Kidney (tissue), 14 donors: ENCODE results near the gene THBS2. TPM values are rescaled to one million over a fixed set of nuclear protein-coding genes. Genes with fewer than 3 reads are reported as not detected.
A peak's percentile ranks its signal among the peaks of the same experiment; 100 is the strongest.

Experiments used
- DNase-seq, 5 donors: peaks; one replicate each; pipeline ENCODE4 v3.0.0-alpha.2; 2013 to 2020
- FAIRE-seq: peaks from 2 replicates; lab custom pipeline; 2012; peaks lifted over from hg19 to GRCh38; lab: Jason Lieb, UNC
- H3K27ac ChIP-seq, 2 donors: one replicate each; pipeline ENCODE4 v1.7.0; 2013; ENCODE audit warnings: low read depth in 2 of 2, low read length in 2 of 2, inconsistent platforms in 1 of 2
- H3K27me3 ChIP-seq: one replicate; pipeline ENCODE4 v1.7.1; 2013; ENCODE audit warnings: low read length, inconsistent platforms; ENCODE audit not compliant: control insufficient read depth, insufficient read depth
- H3K36me3 ChIP-seq, 3 donors: one replicate each; pipeline versions ENCODE4 v1.7.0 to v1.7.1; 2013; ENCODE audit warnings: low read length in 3 of 3, control low read depth in 1 of 3, inconsistent platforms in 1 of 3; ENCODE audit not compliant: insufficient read depth in 3 of 3, control insufficient read depth in 2 of 3
- H3K4me1 ChIP-seq, 3 donors: one replicate each; pipeline versions ENCODE4 v1.7.0 to v1.7.1; 2013; ENCODE audit warnings: low read length in 3 of 3, inconsistent platforms in 1 of 3, low read depth in 1 of 3; ENCODE audit not compliant: control insufficient read depth in 2 of 3, insufficient read depth in 2 of 3
- H3K4me3 ChIP-seq, 3 donors: one replicate each; pipeline versions ENCODE4 v1.7.0 to v1.8.1; 2013; ENCODE audit warnings: low read length in 3 of 3, control low read depth in 1 of 3, inconsistent platforms in 1 of 3
- H3K9ac ChIP-seq, 3 donors: one replicate each; pipeline versions ENCODE4 v1.7.0 to v1.7.1; 2013; ENCODE audit warnings: low read length in 3 of 3, control low read depth in 1 of 3, inconsistent platforms in 1 of 3
- H3K9me3 ChIP-seq, 3 donors: one replicate each; pipeline versions ENCODE4 v1.7.0 to v1.7.1; 2013; ENCODE audit warnings: low read length in 3 of 3, control low read depth in 1 of 3, inconsistent platforms in 1 of 3; ENCODE audit not compliant: control insufficient read depth in 2 of 3, insufficient read depth in 1 of 3
- CTCF ChIP-seq: IDR thresholded peaks from 3 replicates; pipeline ENCODE4 v1.5.1; 2012; ENCODE audit warnings: mild to moderate bottlenecking, moderate library complexity, borderline replicate concordance; ENCODE audit not compliant: insufficient read depth; ENCODE audit errors: extremely low read depth
- intact Hi-C: fragments of 100-400 bp; cut with DNase I; formaldehyde crosslinking; loops from one replicate; pipeline ENCODE4 v1.11.1; 2022
- polyA plus RNA-seq: library from polyadenylated mRNA; stranded (reverse); fragments of 350-450 nt; fragmentation: Illumina TruSeq; extraction: RNeasy Lipid Tissue Mini Kit (QIAGEN cat#74804); gene quantifications from one replicate; pipeline ENCODE4 v1.2.3, GENCODE V29; 2014; ENCODE audit warnings: low read depth, low replicate concordance; ENCODE audit not compliant: insufficient read depth
- total RNA-seq: library from RNA; stranded (reverse); fragmentation: NEBNext Ultra II Directional; extraction: Animal tissue kit (Norgen Biotek cat#: 25700); gene quantifications from one replicate; pipeline ENCODE4 v1.2.1, GENCODE V29; 2021
- donor health status: control.
- donor health status: control.
- donor health status: control.
- donor health status: control.
- donor health status: control.
- donor health status: DM: yes; HTN: yes; CAD: no.
- donor health status: Normal renal cell carcinoma (clear cell type).

Gene THBS2
- total and polyA plus RNA-seq, 2 donors from 2014 or later, result 2.7 to 33.4 TPM

- Histone ChIP-seq H3K4me3 (no peak overlapping the region), H3K9me3 (no peaks in the 10 kb centered on the region), H3K4me1 (peaks cover 0 to 7% (median 5%) of the 10 kb centered on the region in 3 donors), H3K27me3 (no peaks in the 10 kb centered on the region), H3K9ac (no peak overlapping the region), H3K36me3 (no peaks in the 10 kb centered on the region), H3K27ac (no peak overlapping the region)
- DNase-seq (peak in 1 of 5 donors; percentile 4), FAIRE-seq (no peak)
- TF ChIP-seq CTCF, result no peak
- intact Hi-C loops, result no loop called here
These were observed 67.8 kb downstream of the THBS2 start for GRCh38 chr6:169185692-169186485.

- no peak for TF ChIP-seq CTCF
- H3K27me3 ChIP-seq, result no peaks in the 10 kb centered on the region
- no peaks in the 10 kb centered on the region for H3K9me3 ChIP-seq
- peak in 1 of 5 donors; percentile 7 for DNase-seq
- intact Hi-C loops, result no loop called here
- no peak overlapping the region for H3K27ac ChIP-seq
- no peak overlapping the region for H3K4me3 ChIP-seq
- no peak for FAIRE-seq
- no peak overlapping the region for H3K9ac ChIP-seq
- no peaks in the 10 kb centered on the region for H3K36me3 ChIP-seq
- peaks cover 0 to 4% (median 3%) of the 10 kb centered on the region in 3 donors for H3K4me1 ChIP-seq
These were observed 68.6 kb downstream of the THBS2 start for GRCh38 chr6:169185011-169185521.

- Histone ChIP-seq H3K27me3 (no peaks in the 10 kb centered on the region), H3K27ac (no peak overlapping the region), H3K4me3 (no peak overlapping the region), H3K9ac (no peak overlapping the region), H3K9me3 (no peaks in the 10 kb centered on the region), H3K36me3 (no peaks in the 10 kb centered on the region), H3K4me1 (no peaks in the 10 kb centered on the region)
- intact Hi-C loops, result no loop called here
- DNase-seq (no peak), FAIRE-seq (no peak)
- no peak for TF ChIP-seq CTCF
These were observed 69.2 kb downstream of the THBS2 start for GRCh38 chr6:169184419-169184818.
